ENCODE measurements around the gene SFT2D1.
"Not testable (repeated sequence)": the region's sequence is repeated elsewhere in the genome, so short reads cannot be mapped to it uniquely, and the experiment has no call there.

SFT2D1 gene

GRCh38 chr6:166351715-166352285, 9.5 kb upstream of the SFT2D1 start:
- peaks cover 0 to 17% (median 9%) of the 10 kb centered on the region in 5 donors for H3K4me1 ChIP-seq (ENCODE audit: control insufficient read depth in 5 of 5, insufficient read depth in 5 of 5, low read length in 5 of 5)
- H3K9ac ChIP-seq (ENCODE audit: low read length in 5 of 5): peak overlapping the region in 1 of 5 donors; percentile 25
- H3K27ac ChIP-seq (ENCODE audit: low read depth, low read length): no peak overlapping the region
- peaks cover 0 to 5% (median 0%) of the 10 kb centered on the region in 5 donors for H3K9me3 ChIP-seq (ENCODE audit: control insufficient read depth in 5 of 5, low read length in 5 of 5)
- H3K27me3 ChIP-seq (ENCODE audit: control insufficient read depth in 5 of 5, insufficient read depth in 4 of 5, low read length in 5 of 5): no peaks in the 10 kb centered on the region
- H3K36me3 ChIP-seq (ENCODE audit: control insufficient read depth in 5 of 5, insufficient read depth in 5 of 5, low read length in 5 of 5): no peaks in the 10 kb centered on the region
- H3K4me3 ChIP-seq (ENCODE audit: low read depth in 1 of 5, low read length in 5 of 5): peak overlapping the region in 1 of 5 donors; percentile 23

- H3K9me3 ChIP-seq (ENCODE audit: control insufficient read depth in 5 of 5, low read length in 5 of 5): peaks cover 0 to 5% (median 0%) of the 10 kb centered on the region in 5 donors
- H3K27ac ChIP-seq (ENCODE audit: low read depth, low read length): peak overlapping the region; percentile 50
- no peak overlapping the region for H3K9ac ChIP-seq (ENCODE audit: low read length in 5 of 5)
- no peaks in the 10 kb centered on the region for H3K27me3 ChIP-seq (ENCODE audit: control insufficient read depth in 5 of 5, insufficient read depth in 4 of 5, low read length in 5 of 5)
- H3K4me3 ChIP-seq (ENCODE audit: low read depth in 1 of 5, low read length in 5 of 5): no peak overlapping the region
- H3K4me1 ChIP-seq (ENCODE audit: control insufficient read depth in 5 of 5, insufficient read depth in 5 of 5, low read length in 5 of 5): peaks cover 0 to 19% (median 10%) of the 10 kb centered on the region in 5 donors
- H3K36me3 ChIP-seq (ENCODE audit: control insufficient read depth in 5 of 5, insufficient read depth in 5 of 5, low read length in 5 of 5): no peaks in the 10 kb centered on the region
Observed at GRCh38 chr6:166348305-166348949, 6.1 kb upstream of the SFT2D1 start.

GRCh38 chr6:166346965-166347364, 4.6 kb upstream of the SFT2D1 start:
- H3K27ac ChIP-seq (ENCODE audit: low read depth, low read length): no peak overlapping the region
- H3K36me3 ChIP-seq (ENCODE audit: control insufficient read depth in 5 of 5, insufficient read depth in 5 of 5, low read length in 5 of 5): no peaks in the 10 kb centered on the region
- H3K9me3 ChIP-seq (ENCODE audit: control insufficient read depth in 5 of 5, low read length in 5 of 5): peaks cover 0 to 5% (median 0%) of the 10 kb centered on the region in 5 donors
- no peaks in the 10 kb centered on the region for H3K27me3 ChIP-seq (ENCODE audit: control insufficient read depth in 5 of 5, insufficient read depth in 4 of 5, low read length in 5 of 5)
- H3K4me3 ChIP-seq (ENCODE audit: low read depth in 1 of 5, low read length in 5 of 5): no peak overlapping the region
- H3K9ac ChIP-seq (ENCODE audit: low read length in 5 of 5): no peak overlapping the region
- peaks cover 0 to 27% (median 18%) of the 10 kb centered on the region in 5 donors for H3K4me1 ChIP-seq (ENCODE audit: control insufficient read depth in 5 of 5, insufficient read depth in 5 of 5, low read length in 5 of 5)

- H3K4me3 ChIP-seq (ENCODE audit: low read depth in 1 of 5, low read length in 5 of 5): no peak overlapping the region
- no peaks in the 10 kb centered on the region for H3K27me3 ChIP-seq (ENCODE audit: control insufficient read depth in 5 of 5, insufficient read depth in 4 of 5, low read length in 5 of 5)
- H3K9me3 ChIP-seq (ENCODE audit: control insufficient read depth in 5 of 5, low read length in 5 of 5): peaks cover 0 to 5% (median 0%) of the 10 kb centered on the region in 5 donors
- H3K27ac ChIP-seq (ENCODE audit: low read depth, low read length): no peak overlapping the region
- H3K36me3 ChIP-seq (ENCODE audit: control insufficient read depth in 5 of 5, insufficient read depth in 5 of 5, low read length in 5 of 5): no peaks in the 10 kb centered on the region
- peaks cover 1 to 32% (median 23%) of the 10 kb centered on the region in 5 donors for H3K4me1 ChIP-seq (ENCODE audit: control insufficient read depth in 5 of 5, insufficient read depth in 5 of 5, low read length in 5 of 5)
- no peak overlapping the region for H3K9ac ChIP-seq (ENCODE audit: low read length in 5 of 5)
Observed at GRCh38 chr6:166346449-166346848, 4.1 kb upstream of the SFT2D1 start.

- not testable (repeated sequence) for H3K27me3 ChIP-seq (ENCODE audit: control insufficient read depth in 5 of 5, insufficient read depth in 4 of 5, low read length in 5 of 5); H3K9me3 ChIP-seq (ENCODE audit: control insufficient read depth in 5 of 5, low read length in 5 of 5); H3K36me3 ChIP-seq (ENCODE audit: control insufficient read depth in 5 of 5, insufficient read depth in 5 of 5, low read length in 5 of 5); H3K4me3 ChIP-seq (ENCODE audit: low read depth in 1 of 5, low read length in 5 of 5); H3K9ac ChIP-seq (ENCODE audit: low read length in 5 of 5); H3K27ac ChIP-seq (ENCODE audit: low read depth, low read length)
- H3K4me1 ChIP-seq (ENCODE audit: control insufficient read depth in 5 of 5, insufficient read depth in 5 of 5, low read length in 5 of 5): peaks cover 4 to 40% (median 30%) of the 10 kb centered on the region in 5 donors
Observed at GRCh38 chr6:166345672-166346071, 3.3 kb upstream of the SFT2D1 start.

GRCh38 chr6:166344921-166345320, 2.6 kb upstream of the SFT2D1 start:
- H3K27ac ChIP-seq (ENCODE audit: low read depth, low read length); H3K9me3 ChIP-seq (ENCODE audit: control insufficient read depth in 5 of 5, low read length in 5 of 5): not testable (repeated sequence)
- H3K4me1 ChIP-seq (ENCODE audit: control insufficient read depth in 5 of 5, insufficient read depth in 5 of 5, low read length in 5 of 5): peaks cover 6 to 48% (median 38%) of the 10 kb centered on the region in 5 donors

GRCh38 chr6:166344240-166344639, 1.9 kb upstream of the SFT2D1 start:
- H3K9me3 ChIP-seq (ENCODE audit: control insufficient read depth in 5 of 5, low read length in 5 of 5): no peaks in the 10 kb centered on the region
- no peaks in the 10 kb centered on the region for H3K27me3 ChIP-seq (ENCODE audit: control insufficient read depth in 5 of 5, insufficient read depth in 4 of 5, low read length in 5 of 5)
- no peak overlapping the region for H3K27ac ChIP-seq (ENCODE audit: low read depth, low read length)
- no peak overlapping the region for H3K4me3 ChIP-seq (ENCODE audit: low read depth in 1 of 5, low read length in 5 of 5)
- no peaks in the 10 kb centered on the region for H3K36me3 ChIP-seq (ENCODE audit: control insufficient read depth in 5 of 5, insufficient read depth in 5 of 5, low read length in 5 of 5)
- no peak overlapping the region for H3K9ac ChIP-seq (ENCODE audit: low read length in 5 of 5)
- H3K4me1 ChIP-seq (ENCODE audit: control insufficient read depth in 5 of 5, insufficient read depth in 5 of 5, low read length in 5 of 5): peaks cover 6 to 49% (median 44%) of the 10 kb centered on the region in 5 donors

More at GRCh38 chr6:166344921-166345320, 2.6 kb upstream of the SFT2D1 start:
- not testable (repeated sequence) for H3K4me3 ChIP-seq (ENCODE audit: low read depth in 1 of 5, low read length in 5 of 5); H3K36me3 ChIP-seq (ENCODE audit: control insufficient read depth in 5 of 5, insufficient read depth in 5 of 5, low read length in 5 of 5); H3K9ac ChIP-seq (ENCODE audit: low read length in 5 of 5); H3K27me3 ChIP-seq (ENCODE audit: control insufficient read depth in 5 of 5, insufficient read depth in 4 of 5, low read length in 5 of 5)

- H3K27ac ChIP-seq (ENCODE audit: low read depth, low read length): peak overlapping the region; percentile 90
- H3K4me1 ChIP-seq (ENCODE audit: control insufficient read depth in 5 of 5, insufficient read depth in 5 of 5, low read length in 5 of 5): peaks cover 6 to 57% (median 49%) of the 10 kb centered on the region in 5 donors
- H3K36me3 ChIP-seq (ENCODE audit: control insufficient read depth in 5 of 5, insufficient read depth in 5 of 5, low read length in 5 of 5): no peaks in the 10 kb centered on the region
- no peaks in the 10 kb centered on the region for H3K27me3 ChIP-seq (ENCODE audit: control insufficient read depth in 5 of 5, insufficient read depth in 4 of 5, low read length in 5 of 5)
- peak overlapping the region; percentile 58 to 99 (median 95) for H3K4me3 ChIP-seq (ENCODE audit: low read depth in 1 of 5, low read length in 5 of 5)
- H3K9ac ChIP-seq (ENCODE audit: low read length in 5 of 5): peak overlapping the region; percentile 93 to 98 (median 94)
- no peaks in the 10 kb centered on the region for H3K9me3 ChIP-seq (ENCODE audit: control insufficient read depth in 5 of 5, low read length in 5 of 5)
Observed at GRCh38 chr6:166343150-166343487, 774 bp upstream of the SFT2D1 start.

GRCh38 chr6:166341977-166342348, 382 bp downstream of the SFT2D1 start:
- no peaks in the 10 kb centered on the region for H3K9me3 ChIP-seq (ENCODE audit: control insufficient read depth in 5 of 5, low read length in 5 of 5)

GRCh38 chr6:166341464-166341863, 881 bp downstream of the SFT2D1 start:
- H3K27me3 ChIP-seq (ENCODE audit: control insufficient read depth in 5 of 5, insufficient read depth in 4 of 5, low read length in 5 of 5): no peaks in the 10 kb centered on the region
- peaks cover 0 to 13% (median 10%) of the 10 kb centered on the region in 5 donors for H3K36me3 ChIP-seq (ENCODE audit: control insufficient read depth in 5 of 5, insufficient read depth in 5 of 5, low read length in 5 of 5)
- H3K9ac ChIP-seq (ENCODE audit: low read length in 5 of 5): peak overlapping the region in 4 of 5 donors; percentile 93 to 98 (median 95)
- no peaks in the 10 kb centered on the region for H3K9me3 ChIP-seq (ENCODE audit: control insufficient read depth in 5 of 5, low read length in 5 of 5)
- H3K4me1 ChIP-seq (ENCODE audit: control insufficient read depth in 5 of 5, insufficient read depth in 5 of 5, low read length in 5 of 5): peaks cover 6 to 62% (median 47%) of the 10 kb centered on the region in 5 donors
- peak overlapping the region; percentile 90 for H3K27ac ChIP-seq (ENCODE audit: low read depth, low read length)
- H3K4me3 ChIP-seq (ENCODE audit: low read depth in 1 of 5, low read length in 5 of 5): peak overlapping the region; percentile 85 to 99 (median 95)

More at GRCh38 chr6:166341977-166342348, 382 bp downstream of the SFT2D1 start:
- H3K27ac ChIP-seq (ENCODE audit: low read depth, low read length): peak overlapping the region; percentile 90
- H3K4me1 ChIP-seq (ENCODE audit: control insufficient read depth in 5 of 5, insufficient read depth in 5 of 5, low read length in 5 of 5): peaks cover 6 to 61% (median 44%) of the 10 kb centered on the region in 5 donors
- H3K9ac ChIP-seq (ENCODE audit: low read length in 5 of 5): peak overlapping the region; percentile 93 to 98 (median 94)
- H3K4me3 ChIP-seq (ENCODE audit: low read depth in 1 of 5, low read length in 5 of 5): peak overlapping the region; percentile 85 to 99 (median 95)
- H3K36me3 ChIP-seq (ENCODE audit: control insufficient read depth in 5 of 5, insufficient read depth in 5 of 5, low read length in 5 of 5): peaks cover 0 to 9% (median 7%) of the 10 kb centered on the region in 5 donors
- H3K27me3 ChIP-seq (ENCODE audit: control insufficient read depth in 5 of 5, insufficient read depth in 4 of 5, low read length in 5 of 5): no peaks in the 10 kb centered on the region

Measured in subcutaneous abdominal adipose tissue (tissue), 5 donors.